ENCODE measurements around the gene ABHD2. TPM values are rescaled to one million over a fixed set of nuclear protein-coding genes. Genes with fewer than 3 reads are reported as not detected.

The ABHD2 gene
- total RNA-seq, 6 donors from 2014 or later = 84.1 to 230 (median 174) TPM

DNA sequence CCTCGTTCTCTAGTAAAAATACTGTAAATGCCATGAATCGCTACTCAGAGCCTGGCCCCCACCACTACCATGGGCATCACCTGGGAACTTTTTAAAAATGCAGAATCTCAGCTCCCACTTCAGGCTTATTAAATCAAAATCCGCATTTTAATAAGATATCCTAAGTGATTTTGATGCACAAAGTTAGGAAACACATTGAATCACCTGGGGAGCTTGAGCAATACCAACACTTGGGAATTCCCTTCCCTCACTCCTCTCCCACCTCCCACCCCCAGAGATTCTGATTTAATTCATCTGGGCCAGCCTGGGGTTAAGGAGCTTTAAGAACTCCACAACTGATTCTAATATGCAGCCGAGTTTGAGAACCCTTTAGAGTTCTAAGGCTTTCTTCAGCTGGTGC is 106.4 kb downstream of the ABHD2 start:
- DNase-seq (no peak), ATAC-seq (ENCODE audit: low FRiP score in 2 of 2) (no peak)
- Histone ChIP-seq H3K9me3 (no peaks in the 10 kb centered on the region), H3K36me3 (peaks cover 31 to 91% (median 63%) of the 10 kb centered on the region in 4 donors), H3K27ac (no peak overlapping the region), H3K4me1 (peaks cover 0 to 23% (median 0%) of the 10 kb centered on the region in 4 donors), H3K27me3 (no peaks in the 10 kb centered on the region), H3K4me3 (no peak overlapping the region)
- 80 to 97% methylated on average over 4 of the region's 4 CpGs for WGBS, 2 donors
- no peak for TF ChIP-seq POLR2AphosphoS5 (IDR thresholded peaks at IDR 0.05)
- no peak for TF ChIP-seq EP300 (IDR thresholded peaks at IDR 0.05)
- no peak for TF ChIP-seq POLR2A (IDR thresholded peaks at IDR 0.05)
- TF ChIP-seq, protein P1, sequence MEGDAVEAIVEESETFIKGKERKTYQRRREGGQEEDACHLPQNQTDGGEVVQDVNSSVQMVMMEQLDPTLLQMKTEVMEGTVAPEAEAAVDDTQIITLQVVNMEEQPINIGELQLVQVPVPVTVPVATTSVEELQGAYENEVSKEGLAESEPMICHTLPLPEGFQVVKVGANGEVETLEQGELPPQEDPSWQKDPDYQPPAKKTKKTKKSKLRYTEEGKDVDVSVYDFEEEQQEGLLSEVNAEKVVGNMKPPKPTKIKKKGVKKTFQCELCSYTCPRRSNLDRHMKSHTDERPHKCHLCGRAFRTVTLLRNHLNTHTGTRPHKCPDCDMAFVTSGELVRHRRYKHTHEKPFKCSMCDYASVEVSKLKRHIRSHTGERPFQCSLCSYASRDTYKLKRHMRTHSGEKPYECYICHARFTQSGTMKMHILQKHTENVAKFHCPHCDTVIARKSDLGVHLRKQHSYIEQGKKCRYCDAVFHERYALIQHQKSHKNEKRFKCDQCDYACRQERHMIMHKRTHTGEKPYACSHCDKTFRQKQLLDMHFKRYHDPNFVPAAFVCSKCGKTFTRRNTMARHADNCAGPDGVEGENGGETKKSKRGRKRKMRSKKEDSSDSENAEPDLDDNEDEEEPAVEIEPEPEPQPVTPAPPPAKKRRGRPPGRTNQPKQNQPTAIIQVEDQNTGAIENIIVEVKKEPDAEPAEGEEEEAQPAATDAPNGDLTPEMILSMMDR (IDR thresholded peaks at IDR 0.05) = no peak

DNA sequence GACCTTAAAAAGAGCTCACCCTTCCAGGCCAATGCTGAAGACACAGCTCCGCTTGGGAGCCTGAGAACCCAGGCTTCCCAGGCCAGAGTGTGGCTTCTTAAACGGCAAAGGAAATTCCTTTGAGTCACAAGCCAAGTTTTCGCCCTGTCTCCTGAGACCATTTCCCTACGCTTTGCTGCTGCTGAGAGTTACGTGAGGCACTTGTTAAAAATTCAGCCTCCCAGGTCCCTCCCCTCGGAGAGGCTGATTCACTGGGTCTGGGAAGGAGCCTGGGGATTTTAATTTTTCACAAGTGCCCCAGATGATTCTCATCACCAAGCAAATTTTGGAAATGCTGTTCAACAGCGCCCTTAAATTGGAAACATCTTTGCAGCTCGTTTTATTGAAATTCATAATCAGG is 107.6 kb downstream of the ABHD2 start:
- H3K27me3 ChIP-seq = no peaks in the 10 kb centered on the region
- H3K9me3 ChIP-seq = no peaks in the 10 kb centered on the region
- no peak overlapping the region for H3K27ac ChIP-seq
- 81 to 87% methylated on average over 8 of the region's 8 CpGs for WGBS, 2 donors
- H3K4me1 ChIP-seq = peaks cover 0 to 17% (median 0%) of the 10 kb centered on the region in 4 donors
- ATAC-seq (ENCODE audit: low FRiP score in 2 of 2) = peak in 1 of 2 donors; percentile 47
- DNase-seq = no peak
- no peak overlapping the region for H3K4me3 ChIP-seq
- H3K36me3 ChIP-seq = peaks cover 31 to 91% (median 57%) of the 10 kb centered on the region in 4 donors
- TF ChIP-seq POLR2AphosphoS5 (IDR thresholded peaks at IDR 0.05) = no peak
- no peak for TF ChIP-seq POLR2A (IDR thresholded peaks at IDR 0.05)
- TF ChIP-seq, protein P1 (IDR thresholded peaks at IDR 0.05) = no peak
- TF ChIP-seq EP300 (IDR thresholded peaks at IDR 0.05) = no peak

DNA sequence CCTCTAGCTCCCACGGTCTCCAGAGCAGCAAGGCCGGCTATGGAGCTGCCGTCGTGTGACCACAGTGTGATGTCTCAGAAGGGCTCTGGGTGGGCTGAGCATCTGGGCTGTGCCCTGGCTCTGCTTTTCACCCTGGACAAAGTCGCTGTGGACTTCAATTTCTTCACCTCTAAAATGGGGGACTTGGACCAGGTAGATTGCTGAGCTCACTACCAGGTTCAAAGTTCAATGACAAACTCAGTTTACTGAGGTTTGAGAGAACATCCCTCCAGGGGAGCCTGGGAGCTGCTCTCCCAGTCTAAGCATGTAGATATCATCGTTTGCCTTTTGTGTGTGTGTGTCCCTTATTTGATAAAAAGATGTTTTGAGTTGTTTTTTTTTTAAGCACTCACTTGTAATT is 108.0 kb downstream of the ABHD2 start:
- Histone ChIP-seq H3K27me3 (no peaks in the 10 kb centered on the region), H3K36me3 (peaks cover 27 to 91% (median 53%) of the 10 kb centered on the region in 4 donors), H3K4me3 (no peak overlapping the region), H3K27ac (no peak overlapping the region), H3K4me1 (peaks cover 0 to 17% (median 0%) of the 10 kb centered on the region in 4 donors), H3K9me3 (no peaks in the 10 kb centered on the region)
- TF ChIP-seq POLR2A (IDR thresholded peaks at IDR 0.05) (no peak), EP300 (IDR thresholded peaks at IDR 0.05) (no peak), POLR2AphosphoS5 (IDR thresholded peaks at IDR 0.05) (no peak)
- TF ChIP-seq, protein P1 (IDR thresholded peaks at IDR 0.05) = no peak
- ATAC-seq (ENCODE audit: low FRiP score in 2 of 2) = no peak
- DNase-seq = no peak
- 88 to 94% methylated on average over 6 of the region's 6 CpGs for WGBS, 2 donors

DNA sequence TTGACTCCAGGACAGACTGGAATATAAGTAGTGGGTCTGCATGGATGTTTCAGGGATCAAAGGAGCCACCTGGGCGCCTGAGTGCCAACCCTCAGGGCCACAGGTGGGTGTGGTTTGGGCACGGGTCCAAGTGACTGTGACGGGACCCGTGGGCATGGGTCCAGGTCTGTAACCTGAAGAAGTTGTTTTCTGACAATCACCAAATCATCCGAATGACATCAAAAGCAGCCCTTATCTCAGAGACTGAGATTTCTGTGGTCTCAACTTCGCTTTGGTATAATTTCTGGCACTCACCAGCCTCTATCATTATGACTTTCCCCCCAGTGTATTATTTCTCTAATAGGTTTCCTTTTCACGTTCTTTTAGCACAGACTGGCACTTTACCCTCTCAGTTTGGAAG is 108.7 kb downstream of the ABHD2 start:
- peaks cover 0 to 17% (median 0%) of the 10 kb centered on the region in 4 donors for H3K4me1 ChIP-seq
- H3K9me3 ChIP-seq = no peaks in the 10 kb centered on the region
- H3K27me3 ChIP-seq = no peaks in the 10 kb centered on the region
- TF ChIP-seq POLR2AphosphoS5 (IDR thresholded peaks at IDR 0.05) (no peak), EP300 (IDR thresholded peaks at IDR 0.05) (no peak), POLR2A (IDR thresholded peaks at IDR 0.05) (no peak)
- TF ChIP-seq, protein P1 (IDR thresholded peaks at IDR 0.05) = no peak
- H3K36me3 ChIP-seq = peaks cover 25 to 89% (median 51%) of the 10 kb centered on the region in 4 donors
- no peak overlapping the region for H3K4me3 ChIP-seq
- DNase-seq = no peak
- H3K27ac ChIP-seq = peak overlapping the region in 2 of 4 donors; percentile 46 to 49
- WGBS, 2 donors = 52 to 56% methylated on average over 7 of the region's 7 CpGs
- no peak for ATAC-seq (ENCODE audit: low FRiP score in 2 of 2)

DNA sequence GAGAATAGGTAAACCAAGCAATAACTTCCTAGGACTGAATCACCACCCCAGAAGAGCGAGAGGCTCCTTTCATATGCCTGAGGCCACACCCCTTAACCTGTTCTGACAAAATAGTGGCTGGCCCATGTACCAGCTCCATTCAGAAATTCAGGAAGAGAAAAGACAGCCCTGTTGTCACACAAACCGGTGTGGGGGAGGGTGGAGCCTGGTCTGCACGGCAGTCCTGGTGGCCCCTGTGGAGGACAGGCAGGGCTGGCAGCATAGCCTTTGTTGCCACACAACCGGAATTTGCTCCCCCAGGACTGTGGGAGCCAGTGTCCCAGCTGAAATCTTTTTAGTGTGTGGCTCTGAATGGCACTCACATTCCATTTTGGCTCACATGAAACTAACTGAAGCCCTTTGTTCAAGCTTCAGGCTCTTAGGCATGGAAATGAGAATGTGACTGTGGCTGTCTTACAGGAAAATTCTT is 109.3 kb downstream of the ABHD2 start:
- TF ChIP-seq POLR2AphosphoS5 (IDR thresholded peaks at IDR 0.05) (peak in 1 of 2 donors; percentile 18), EP300 (IDR thresholded peaks at IDR 0.05) (no peak)
- 36 to 42% methylated on average over 4 of the region's 4 CpGs for WGBS, 2 donors
- ATAC-seq (ENCODE audit: low FRiP score in 2 of 2) (peak in 1 of 2 donors; percentile 85), DNase-seq (peak in 1 of 2 donors; percentile 81)
- no peaks in the 10 kb centered on the region for H3K27me3 ChIP-seq
- H3K4me3 ChIP-seq = no peak overlapping the region
- H3K36me3 ChIP-seq = peaks cover 25 to 84% (median 47%) of the 10 kb centered on the region in 4 donors
- H3K4me1 ChIP-seq = peaks cover 0 to 17% (median 0%) of the 10 kb centered on the region in 4 donors
- no peaks in the 10 kb centered on the region for H3K9me3 ChIP-seq
- H3K27ac ChIP-seq = peak overlapping the region in 3 of 4 donors; percentile 10 to 49 (median 46)

All from upper lobe of left lung (tissue), 6 donors.